ENCODE data around the gene RCAN2.
"Not testable (repeated sequence)": the region's sequence is repeated elsewhere in the genome, so short reads cannot be mapped to it uniquely, and the experiment has no call there.

The RCAN2 gene

GRCh38 chr6:46387728-46388127, 103.5 kb downstream of the RCAN2 start:
- DNase-seq (ENCODE audit: low read depth), result not testable (repeated sequence)

DNA sequence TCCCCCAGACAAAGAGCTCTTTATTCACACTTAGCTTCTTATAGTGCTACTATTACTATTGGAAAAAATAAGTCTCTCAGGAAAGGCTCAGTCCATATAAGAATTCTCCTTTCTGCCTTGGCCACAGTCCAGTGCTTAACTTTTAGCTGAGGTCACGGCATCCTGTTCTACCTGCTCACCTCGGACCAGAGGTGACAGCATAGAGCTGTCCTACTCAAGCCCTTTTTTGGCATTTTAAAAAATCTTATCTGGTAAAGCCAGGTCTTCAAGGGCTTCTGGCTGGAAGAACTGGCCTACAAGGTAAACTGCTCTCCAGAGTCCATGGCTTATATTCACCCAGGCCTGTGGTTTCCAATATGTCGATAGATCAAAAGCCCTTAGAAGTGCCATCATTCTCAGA, 109.7 kb downstream of the RCAN2 start:
- DNase-seq (ENCODE audit: low read depth), result no peak

DNA sequence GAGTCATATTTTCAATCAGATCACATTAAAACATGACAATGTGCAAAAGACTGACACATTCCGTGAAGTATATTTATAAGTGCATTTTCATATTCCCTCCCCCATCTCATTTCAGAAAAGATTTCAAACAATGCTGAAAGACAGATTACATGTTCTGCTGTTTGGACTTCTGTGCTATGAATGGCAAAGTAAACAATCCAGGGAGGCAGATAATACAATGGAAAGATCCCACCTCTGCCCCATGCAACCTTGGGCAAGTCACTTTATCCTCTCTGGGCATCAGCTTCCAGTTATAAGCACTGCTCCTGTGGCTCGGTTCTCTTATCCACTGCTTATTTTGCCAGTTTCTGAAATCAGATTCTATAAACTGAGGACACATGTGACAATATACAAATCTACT, 110.2 kb downstream of the RCAN2 start:
- no peak for DNase-seq (ENCODE audit: low read depth)

- no peak for DNase-seq (ENCODE audit: low read depth)
These were observed 111.0 kb downstream of the RCAN2 start for GRCh38 chr6:46380152-46380807.

- DNase-seq (ENCODE audit: low read depth), result no peak
These were observed 112.3 kb downstream of the RCAN2 start for GRCh38 chr6:46378882-46379416.

GRCh38 chr6:46378161-46378881, 112.9 kb downstream of the RCAN2 start:
- no peak for DNase-seq (ENCODE audit: low read depth)

DNA sequence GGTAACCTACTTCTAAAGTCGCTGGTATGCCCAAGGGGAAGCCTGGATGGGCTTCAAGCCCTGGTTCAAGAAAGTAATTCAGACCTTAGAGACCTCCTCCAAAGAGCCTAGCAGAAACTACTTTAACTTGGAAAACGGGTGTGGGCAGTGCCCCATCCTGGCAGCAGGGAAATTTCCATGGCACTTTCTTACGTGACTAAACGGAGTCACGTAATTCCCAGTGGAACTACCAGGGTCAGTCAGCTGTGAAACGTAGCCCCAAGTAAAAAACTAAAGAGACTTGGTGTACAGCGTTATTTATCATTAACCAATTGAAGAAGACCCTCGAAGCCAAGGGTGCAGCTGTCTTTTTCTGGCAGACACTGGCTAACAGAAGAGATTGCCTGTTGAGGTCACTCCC, 114.0 kb downstream of the RCAN2 start:
- no peak for DNase-seq (ENCODE audit: low read depth)

DNA sequence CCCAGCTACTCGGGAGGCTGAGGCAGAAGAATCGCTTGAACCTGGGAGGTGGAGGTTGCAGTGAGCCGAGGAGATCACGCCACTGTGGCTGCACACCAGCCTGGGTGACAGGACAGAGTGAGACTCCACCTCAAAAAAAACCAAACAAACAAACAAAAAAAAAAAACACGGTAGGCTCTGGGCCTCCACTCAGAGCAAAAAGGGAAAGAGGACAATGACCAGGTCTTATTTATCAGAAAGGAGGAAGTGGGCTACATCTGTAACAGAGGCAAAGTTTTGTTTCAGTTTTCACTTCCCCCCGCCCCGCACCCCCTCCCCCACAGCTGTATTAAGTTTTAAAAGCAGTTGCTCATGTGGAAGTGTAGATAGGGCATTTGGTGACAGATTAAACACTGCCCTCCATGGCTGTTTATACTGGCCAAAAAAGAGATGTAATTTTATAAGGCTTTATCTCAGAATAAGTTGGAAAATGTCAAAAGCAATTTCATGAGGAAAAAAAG, 114.6 kb downstream of the RCAN2 start:
- DNase-seq (ENCODE audit: low read depth), result no peak

GRCh38 chr6:46370622-46371021, 120.6 kb downstream of the RCAN2 start:
- no peak for DNase-seq (ENCODE audit: low read depth)

GRCh38 chr6:46368169-46368536, 123.1 kb downstream of the RCAN2 start:
- DNase-seq (ENCODE audit: low read depth), result no peak

DNA sequence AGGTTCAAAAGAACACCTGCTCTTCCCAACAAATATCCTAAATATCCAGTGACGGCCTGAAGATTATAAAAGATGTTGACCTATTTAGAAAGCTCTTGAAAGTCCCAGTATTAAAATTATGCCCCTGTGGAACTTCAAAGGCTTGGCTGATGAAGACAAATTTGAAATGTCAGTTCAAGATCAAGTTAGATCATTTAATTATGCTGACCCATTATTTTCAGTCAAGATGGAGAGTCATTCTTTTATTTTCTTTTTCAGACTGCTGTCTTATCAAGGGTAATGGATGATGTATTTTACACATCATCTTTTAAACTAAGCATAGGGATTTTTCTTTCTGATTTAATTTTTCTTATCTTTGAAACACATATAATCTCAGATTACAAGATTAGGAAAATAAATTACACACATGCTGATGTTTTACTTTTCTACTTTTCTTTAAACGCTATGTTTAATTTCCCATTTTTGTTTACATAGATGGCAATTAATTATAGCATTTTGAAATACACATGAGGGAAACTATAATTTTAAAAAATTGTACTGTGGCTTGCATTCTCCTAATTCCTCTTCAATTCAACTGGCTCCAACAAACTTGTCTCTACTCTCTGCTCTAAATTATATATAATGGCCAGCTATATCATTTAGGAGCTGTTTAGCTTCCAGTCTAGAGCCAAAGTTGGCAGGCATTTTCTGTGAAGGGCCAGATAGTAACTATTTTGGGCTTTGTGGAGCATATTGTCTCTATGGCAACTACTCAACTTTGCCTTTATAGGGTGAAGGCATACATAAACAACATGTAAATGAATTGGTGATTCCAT, 123.7 kb downstream of the RCAN2 start:
- no peak for DNase-seq (ENCODE audit: low read depth)

GRCh38 chr6:46366190-46366900, 124.9 kb downstream of the RCAN2 start:
- no peak for DNase-seq (ENCODE audit: low read depth)

DNA sequence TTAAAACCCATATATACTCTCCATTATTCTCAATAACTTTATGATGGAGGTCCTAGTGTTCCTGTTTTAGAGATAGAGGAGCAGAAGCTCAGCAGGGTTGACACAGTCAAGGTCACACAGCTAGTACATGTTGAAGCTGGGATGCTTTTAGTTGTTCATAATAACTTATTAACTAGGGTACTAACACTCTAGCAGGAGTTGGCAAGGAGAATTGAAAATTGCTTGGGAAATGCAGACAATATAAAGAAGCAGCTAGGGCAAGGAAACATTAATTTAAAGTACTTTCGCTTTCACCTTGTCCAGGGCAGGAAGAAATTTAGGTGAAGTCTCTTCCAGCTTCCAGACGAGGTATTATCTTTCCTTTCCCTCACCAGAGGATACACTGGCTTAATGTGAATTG, 133.7 kb downstream of the RCAN2 start:
- DNase-seq (ENCODE audit: low read depth), result no peak

GRCh38 chr6:46356543-46356942, 134.7 kb downstream of the RCAN2 start:
- no peak for DNase-seq (ENCODE audit: low read depth)

DNA sequence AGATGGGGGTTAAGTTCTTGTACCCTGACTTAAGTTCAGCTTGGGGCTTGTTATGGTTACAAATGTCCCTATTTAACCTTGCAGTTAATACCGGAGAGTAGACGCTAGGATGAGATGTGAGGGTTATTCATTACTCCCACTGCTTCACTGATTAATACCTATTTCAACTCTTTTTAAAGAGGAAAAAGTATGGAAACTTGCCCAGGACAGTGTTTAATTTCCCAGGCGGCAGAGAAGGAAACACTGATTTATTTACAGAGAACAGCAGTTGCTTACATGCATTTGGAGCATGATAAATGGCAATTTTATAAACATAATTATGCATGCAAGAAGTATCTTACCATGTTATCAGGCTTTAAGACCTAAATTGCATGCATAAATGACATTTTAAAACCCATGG, 137.7 kb downstream of the RCAN2 start:
- no peak for DNase-seq (ENCODE audit: low read depth)

- no peak for DNase-seq (ENCODE audit: low read depth)
These were observed 138.5 kb downstream of the RCAN2 start for GRCh38 chr6:46352541-46353268.

- no peak for DNase-seq (ENCODE audit: low read depth)
These were observed 140.5 kb downstream of the RCAN2 start for GRCh38 chr6:46350714-46351113.

DNA sequence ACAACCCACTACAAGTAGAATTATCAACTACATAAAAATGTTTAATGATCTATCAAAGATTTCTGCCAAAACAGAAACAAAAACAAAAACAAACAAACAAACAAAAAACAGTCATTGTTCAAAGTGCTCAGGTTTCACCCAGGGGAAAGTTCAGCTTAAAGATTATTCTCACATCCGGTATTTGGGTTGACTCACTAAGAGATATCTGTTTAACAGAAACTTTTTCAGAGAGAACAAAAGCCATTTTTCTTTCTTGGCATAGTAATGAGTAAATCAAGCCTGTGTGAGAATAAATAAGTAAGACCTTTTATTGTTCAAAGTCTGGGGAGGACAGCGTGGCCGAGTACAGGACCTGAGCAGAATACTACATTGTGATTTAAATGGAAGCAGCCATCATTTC, 143.6 kb downstream of the RCAN2 start:
- no peak for DNase-seq (ENCODE audit: low read depth)

- no peak for DNase-seq (ENCODE audit: low read depth)
These were observed 151.0 kb downstream of the RCAN2 start for GRCh38 chr6:46340246-46340645.

GRCh38 chr6:46338131-46338530, 153.1 kb downstream of the RCAN2 start:
- DNase-seq (ENCODE audit: low read depth), result no peak

DNA sequence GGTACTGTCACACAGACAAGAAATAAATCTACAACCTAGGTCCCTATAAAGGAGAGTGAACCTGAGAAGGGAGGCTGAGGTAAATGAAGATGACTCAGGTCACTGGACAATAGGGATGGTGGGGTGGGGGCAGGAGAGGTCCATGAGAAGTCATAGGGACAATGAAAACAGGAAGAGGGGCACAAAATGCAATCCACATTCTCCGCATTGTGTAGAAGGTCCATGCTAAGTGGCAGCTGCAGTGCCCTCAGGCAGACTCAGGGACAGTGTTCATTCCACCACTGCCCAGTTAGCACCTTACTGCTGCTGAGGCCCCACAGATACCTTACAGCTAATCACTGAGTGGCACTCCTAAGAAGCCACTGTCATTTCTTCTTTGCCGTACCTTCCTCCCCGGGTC, 156.8 kb downstream of the RCAN2 start:
- DNase-seq (ENCODE audit: low read depth), result no peak

Data from stimulated activated CD8-positive, alpha-beta memory T cell treated with anti-CD3 and anti-CD28 coated beads, Interleukin-7, amount 100 ng/mL, for 24 hours (primary cell).